ENCODE results near the gene MAN1A2.

GRCh38 chr1:117416004-117416403 lies 48.8 kb downstream of the MAN1A2 start:
- TF ChIP-seq EZH2 (IDR thresholded peaks at IDR 0.05; ENCODE audit: insufficient read depth, poor library complexity, severe bottlenecking) (no peak), EZH2phosphoT487 (IDR thresholded peaks at IDR 0.05; ENCODE audit: insufficient read depth, low read depth) (no peak)
